Mucosa of descending colon (tissue), 3 donors: ENCODE results near the gene CPSF4. TPM values are rescaled to one million over a fixed set of nuclear protein-coding genes. Genes with fewer than 3 reads are reported as not detected.

Experiments used
- ATAC-seq: fragments of 200-7000 bp; cut with Tn5 transposase; one replicate; pipeline ENCODE4 v1.9.1; 2020; ENCODE audit warnings: mild to moderate bottlenecking, moderate library complexity
- DNase-seq, 3 donors: peaks; one replicate each; pipeline ENCODE4 v3.0.0-alpha.2; 2020
- H3K36me3 ChIP-seq: fragments of 200-600 bp; one replicate; pipeline ENCODE4 v1.8.0; 2021; ENCODE audit warnings: low read depth, mild to moderate bottlenecking
- H3K4me1 ChIP-seq: fragments of 200-600 bp; one replicate; pipeline ENCODE4 v1.8.0; 2021; ENCODE audit warnings: low read depth, mild to moderate bottlenecking
- H3K4me3 ChIP-seq: fragments of 200-600 bp; one replicate; pipeline ENCODE4 v1.8.0; 2021; ENCODE audit warnings: mild to moderate bottlenecking
- H3K9me3 ChIP-seq: fragments of 200-600 bp; one replicate; pipeline ENCODE4 v1.8.0; 2021; ENCODE audit warnings: mild to moderate bottlenecking
- intact Hi-C, 2 donors: fragments of 100-400 bp; cut with DNase I in 1 of 2; cut with micrococcal nuclease in 1 of 2; formaldehyde crosslinking; loops; one replicate each; pipeline versions ENCODE4 v1.11.0 to v1.11.1; 2022; cut with DNase I, micrococcal nuclease
- total RNA-seq, 3 donors: library from RNA; stranded (reverse); fragmentation: NEBNext Ultra II Directional in 2 of 3; extraction: Animal tissue kit (Norgen Biotek cat#: 25700) in 2 of 3; gene quantifications; one replicate each; pipeline versions ENCODE4 v1.2.1 to v1.2.4, GENCODE V29; 2021 to 2023
- TF ChIP-seq, protein P1 (sequence below): fragments of 200-600 bp; IDR thresholded peaks from one replicate; pipeline ENCODE4 v1.8.0; 2022; ENCODE audit warnings: antibody characterized with exemption, mild to moderate bottlenecking
- donor health status: DM: no; HTN: no; CAD: no; lungs with moderate emphysema.
- donor health status: DM: no; HTN: no; CAD: no.
- donor health status: DM: no; HTN: yes; CAD: no.

The CPSF4 gene
- total RNA-seq, 3 donors from 2014 or later, result 23.2 to 33.5 (median 24.8) TPM

DNA sequence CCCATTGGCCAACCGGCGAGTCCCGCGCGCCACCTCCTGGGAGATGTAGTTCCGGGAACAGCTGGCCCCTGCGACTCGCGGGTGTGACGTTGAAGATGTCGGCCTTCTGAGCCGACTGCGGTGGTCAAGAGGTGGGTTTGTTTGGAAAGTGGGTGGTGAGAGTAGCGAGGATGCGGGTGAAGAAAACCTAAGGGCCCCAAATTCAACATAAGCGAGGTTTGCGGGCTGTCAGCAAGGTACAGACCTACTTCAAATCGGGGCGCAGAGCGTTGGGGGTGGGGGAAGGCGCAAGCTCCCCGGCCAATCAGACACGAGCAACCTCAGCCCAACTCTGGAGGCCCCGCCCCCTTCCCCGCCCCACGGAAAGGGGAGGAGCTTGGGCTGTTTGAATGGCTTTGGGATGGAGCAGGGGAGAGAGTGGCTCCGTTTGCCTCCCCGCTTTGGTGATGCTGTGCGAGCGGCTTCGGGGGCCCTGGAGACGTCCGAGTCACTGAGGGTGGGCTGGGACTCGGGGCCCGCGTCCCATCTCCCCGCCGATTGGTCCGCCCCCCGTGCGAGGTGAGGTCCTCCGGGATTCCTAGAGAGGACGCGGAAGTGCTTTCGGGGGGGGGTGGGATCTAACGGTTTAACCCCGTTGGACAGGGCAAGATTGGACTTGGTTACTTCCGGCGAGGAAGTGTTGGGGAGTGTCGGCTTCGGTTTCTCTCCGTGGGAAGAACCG is 66.0 kb downstream of the CPSF4 start, which contains the start of gene ZKSCAN5:
ZKSCAN5 (plus strand) TSS at position 60 of the 721 bp plus-strand sequence. CDS start 1,383 bp downstream, outside the sequence.
- intact Hi-C loops, result no loop called here
- no peaks in the 10 kb centered on the region for H3K36me3 ChIP-seq
- H3K4me3 ChIP-seq, result peak within 1 kb of the TSS; percentile 59
- DNase-seq (peak; percentile 99), ATAC-seq (peak; percentile 94)
- H3K9me3 ChIP-seq, result no peaks in the 10 kb centered on the region
- peaks cover 37% of the 10 kb centered on the region for H3K4me1 ChIP-seq
- TF ChIP-seq, protein P1, sequence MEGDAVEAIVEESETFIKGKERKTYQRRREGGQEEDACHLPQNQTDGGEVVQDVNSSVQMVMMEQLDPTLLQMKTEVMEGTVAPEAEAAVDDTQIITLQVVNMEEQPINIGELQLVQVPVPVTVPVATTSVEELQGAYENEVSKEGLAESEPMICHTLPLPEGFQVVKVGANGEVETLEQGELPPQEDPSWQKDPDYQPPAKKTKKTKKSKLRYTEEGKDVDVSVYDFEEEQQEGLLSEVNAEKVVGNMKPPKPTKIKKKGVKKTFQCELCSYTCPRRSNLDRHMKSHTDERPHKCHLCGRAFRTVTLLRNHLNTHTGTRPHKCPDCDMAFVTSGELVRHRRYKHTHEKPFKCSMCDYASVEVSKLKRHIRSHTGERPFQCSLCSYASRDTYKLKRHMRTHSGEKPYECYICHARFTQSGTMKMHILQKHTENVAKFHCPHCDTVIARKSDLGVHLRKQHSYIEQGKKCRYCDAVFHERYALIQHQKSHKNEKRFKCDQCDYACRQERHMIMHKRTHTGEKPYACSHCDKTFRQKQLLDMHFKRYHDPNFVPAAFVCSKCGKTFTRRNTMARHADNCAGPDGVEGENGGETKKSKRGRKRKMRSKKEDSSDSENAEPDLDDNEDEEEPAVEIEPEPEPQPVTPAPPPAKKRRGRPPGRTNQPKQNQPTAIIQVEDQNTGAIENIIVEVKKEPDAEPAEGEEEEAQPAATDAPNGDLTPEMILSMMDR, result peak; percentile 6

DNA sequence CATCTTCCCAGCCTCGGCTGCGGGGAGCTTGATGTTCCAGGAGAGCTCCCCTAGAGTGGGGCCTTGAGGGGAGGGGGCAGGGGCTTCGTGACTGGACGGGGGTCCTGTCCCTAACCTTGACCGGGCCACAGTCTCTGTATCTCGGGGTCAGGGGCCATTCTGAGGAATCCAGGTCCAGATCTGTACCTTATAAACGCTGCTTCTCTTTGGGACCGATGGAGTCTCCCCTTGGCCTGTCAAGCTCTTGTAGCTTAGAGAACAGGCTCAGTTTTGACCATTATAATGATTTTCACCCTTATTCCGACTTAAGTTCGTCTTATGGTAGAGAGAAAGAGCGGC is 66.5 kb downstream of the CPSF4 start:
- intact Hi-C loops, result no loop called here
- peak overlapping the region; percentile 59 for H3K4me3 ChIP-seq
- TF ChIP-seq, protein P1, result no peak
- no peaks in the 10 kb centered on the region for H3K9me3 ChIP-seq
- H3K36me3 ChIP-seq, result no peaks in the 10 kb centered on the region
- DNase-seq (no peak), ATAC-seq (no peak)
- H3K4me1 ChIP-seq, result peaks cover 37% of the 10 kb centered on the region

Other genes starting within 250 kb of the CPSF4 start
- gene KPNA7, start 230.8 kb upstream of the CPSF4 start, total RNA-seq, result under 1 TPM; 0.16 to 0.43 (median 0.32) TPM
- not detected for gene MYH16, start 166.1 kb upstream of the CPSF4 start, total RNA-seq
- gene ARPC1A, start 113.0 kb upstream of the CPSF4 start, total RNA-seq, result 100 to 1,000 TPM; 142 to 158 (median 157) TPM
- gene ARPC1B, start 64.2 kb upstream of the CPSF4 start, total RNA-seq, result 100 to 1,000 TPM; 107 to 153 (median 119) TPM
- 10 to 100 TPM; 72.8 to 90.9 (median 90.7) TPM for gene PDAP1, start 30.3 kb upstream of the CPSF4 start, total RNA-seq
- gene BUD31, start 30.0 kb upstream of the CPSF4 start, total RNA-seq, result 10 to 100 TPM; 67.3 to 79.5 (median 76.7) TPM
- gene PTCD1, start 145 bp upstream of the CPSF4 start, total RNA-seq, result 1 to 10 TPM; 4.3 to 9.9 (median 6.6) TPM
- 100 to 1,000 TPM; 229 to 341 (median 331) TPM for gene ATP5MF, start 27.2 kb downstream of the CPSF4 start, total RNA-seq
- gene ZNF789, start 33.9 kb downstream of the CPSF4 start, total RNA-seq, result 10 to 100 TPM; 12.3 to 25.4 (median 23.4) TPM
- gene ZNF394, start 61.3 kb downstream of the CPSF4 start, total RNA-seq, result 10 to 100 TPM; 30.5 to 43.9 (median 36.5) TPM
- 1 to 10 TPM; 5.9 to 10.0 (median 6.4) TPM for gene ZKSCAN5, start 65.7 kb downstream of the CPSF4 start, total RNA-seq
- gene FAM200A, start 113.2 kb downstream of the CPSF4 start, total RNA-seq, result 1 to 10 TPM; 3.8 to 5.6 (median 5.1) TPM
- 10 to 100 TPM; 64.4 to 99.0 (median 84.0) TPM for gene ZNF655, start 119.7 kb downstream of the CPSF4 start, total RNA-seq
- 1 to 10 TPM in 1 of 3 donors, under 1 TPM in 2; 0.58 to 1.2 (median 0.82) TPM for gene TMEM225B, start 159.3 kb downstream of the CPSF4 start, total RNA-seq
- gene ZSCAN25, start 178.0 kb downstream of the CPSF4 start, total RNA-seq, result 10 to 100 TPM; 11.9 to 20.0 (median 18.5) TPM
- 100 to 1,000 TPM in 2 of 3 donors, 10 to 100 TPM in 1; 73.8 to 241 (median 179) TPM for gene CYP3A5, start 241.1 kb downstream of the CPSF4 start, total RNA-seq